Stimulated activated naive CD8-positive, alpha-beta T cell treated with anti-CD3 and anti-CD28 coated beads, Interleukin-15, Interleukin-2, amounts not matched to agents 100 ng/mL and 50 ng/mL, for 24 hours (primary cell): ENCODE measurements around the gene MRRF.
A peak's percentile ranks its signal among the peaks of the same experiment; 100 is the strongest.
"Not testable (repeated sequence)": the region's sequence is repeated elsewhere in the genome, so short reads cannot be mapped to it uniquely, and the experiment has no call there.

Source experiments
- H3K27ac Mint-ChIP-seq: one replicate; pipeline ENCODE4 v1.8.0; 2021; ENCODE audit warnings: mild to moderate bottlenecking, mixed read lengths
- H3K27me3 Mint-ChIP-seq: one replicate; pipeline ENCODE4 v1.8.0; 2021; ENCODE audit warnings: mixed read lengths
- H3K36me3 Mint-ChIP-seq: one replicate; pipeline ENCODE4 v1.8.0; 2021; ENCODE audit warnings: low read depth, mixed read lengths
- H3K4me1 Mint-ChIP-seq: one replicate; pipeline ENCODE4 v1.8.0; 2021; ENCODE audit warnings: low read depth, mixed read lengths
- H3K4me3 Mint-ChIP-seq: one replicate; pipeline ENCODE4 v1.8.0; 2021; ENCODE audit warnings: mild to moderate bottlenecking, mixed read lengths
- H3K9me3 Mint-ChIP-seq: one replicate; pipeline ENCODE4 v1.8.0; 2021; ENCODE audit warnings: mixed read lengths

MRRF gene

GRCh38 chr9:122346478-122347347 lies 82.0 kb downstream of the MRRF start:
- Mint-ChIP-seq H3K9me3 (no peaks in the 10 kb centered on the region), H3K27me3 (peaks cover 33% of the 10 kb centered on the region), H3K4me3 (peak overlapping the region; percentile 74), H3K36me3 (no peaks in the 10 kb centered on the region), H3K4me1 (peaks cover 22% of the 10 kb centered on the region), H3K27ac (peak overlapping the region; percentile 61)

- H3K4me1 Mint-ChIP-seq, result peaks cover 22% of the 10 kb centered on the region
- H3K9me3 Mint-ChIP-seq, result peaks cover 1% of the 10 kb centered on the region
- peak overlapping the region; percentile 61 for H3K27ac Mint-ChIP-seq
- H3K4me3 Mint-ChIP-seq, result peak overlapping the region; percentile 74
- no peaks in the 10 kb centered on the region for H3K36me3 Mint-ChIP-seq
- peaks cover 33% of the 10 kb centered on the region for H3K27me3 Mint-ChIP-seq
Measured at GRCh38 chr9:122347348-122348287, 82.9 kb downstream of the MRRF start.

- Mint-ChIP-seq H3K9me3 (peaks cover 4% of the 10 kb centered on the region), H3K36me3 (no peaks in the 10 kb centered on the region), H3K4me3 (no peak overlapping the region), H3K27ac (no peak overlapping the region), H3K4me1 (peaks cover 22% of the 10 kb centered on the region), H3K27me3 (peaks cover 33% of the 10 kb centered on the region)
Measured at GRCh38 chr9:122348288-122348777, 83.7 kb downstream of the MRRF start.

GRCh38 chr9:122348791-122349190 lies 84.1 kb downstream of the MRRF start:
- H3K4me1 Mint-ChIP-seq, result peaks cover 22% of the 10 kb centered on the region
- H3K9me3 Mint-ChIP-seq, result peaks cover 4% of the 10 kb centered on the region
- H3K36me3 Mint-ChIP-seq, result no peaks in the 10 kb centered on the region
- H3K27ac Mint-ChIP-seq, result no peak overlapping the region
- peak overlapping the region; percentile 11 for H3K4me3 Mint-ChIP-seq
- H3K27me3 Mint-ChIP-seq, result peaks cover 33% of the 10 kb centered on the region

- Mint-ChIP-seq H3K27ac (no peak overlapping the region), H3K4me3 (no peak overlapping the region), H3K4me1 (peaks cover 22% of the 10 kb centered on the region), H3K9me3 (peaks cover 4% of the 10 kb centered on the region), H3K36me3 (no peaks in the 10 kb centered on the region), H3K27me3 (peaks cover 33% of the 10 kb centered on the region)
Measured at GRCh38 chr9:122349201-122349600, 84.5 kb downstream of the MRRF start.

GRCh38 chr9:122350577-122351355 lies 86.1 kb downstream of the MRRF start:
- Mint-ChIP-seq H3K36me3 (no peaks in the 10 kb centered on the region), H3K9me3 (peaks cover 4% of the 10 kb centered on the region), H3K27ac (no peak overlapping the region), H3K27me3 (peaks cover 27% of the 10 kb centered on the region), H3K4me3 (no peak overlapping the region), H3K4me1 (peaks cover 22% of the 10 kb centered on the region)

GRCh38 chr9:122354536-122355199 lies 90.0 kb downstream of the MRRF start:
- Mint-ChIP-seq H3K27me3 (peaks cover 6% of the 10 kb centered on the region), H3K9me3 (peaks cover 15% of the 10 kb centered on the region), H3K4me1 (peaks cover 4% of the 10 kb centered on the region), H3K27ac (no peak overlapping the region), H3K4me3 (no peak overlapping the region), H3K36me3 (no peaks in the 10 kb centered on the region)

GRCh38 chr9:122355336-122355875 lies 90.7 kb downstream of the MRRF start:
- no peak overlapping the region for H3K4me3 Mint-ChIP-seq
- H3K27me3 Mint-ChIP-seq, result no peaks in the 10 kb centered on the region

GRCh38 chr9:122356627-122357026 lies 91.9 kb downstream of the MRRF start:
- Mint-ChIP-seq H3K27ac (no peak overlapping the region), H3K4me1 (no peaks in the 10 kb centered on the region), H3K9me3 (peaks cover 15% of the 10 kb centered on the region), H3K36me3 (no peaks in the 10 kb centered on the region), H3K4me3 (no peak overlapping the region), H3K27me3 (no peaks in the 10 kb centered on the region)

More at GRCh38 chr9:122355336-122355875, 90.7 kb downstream of the MRRF start:
- H3K9me3 Mint-ChIP-seq, result peaks cover 15% of the 10 kb centered on the region
- no peaks in the 10 kb centered on the region for H3K36me3 Mint-ChIP-seq
- no peaks in the 10 kb centered on the region for H3K4me1 Mint-ChIP-seq
- H3K27ac Mint-ChIP-seq, result no peak overlapping the region

GRCh38 chr9:122360891-122361290 lies 96.2 kb downstream of the MRRF start:
- Mint-ChIP-seq H3K4me3 (no peak overlapping the region), H3K9me3 (peaks cover 12% of the 10 kb centered on the region), H3K36me3 (no peaks in the 10 kb centered on the region), H3K4me1 (no peaks in the 10 kb centered on the region), H3K27me3 (no peaks in the 10 kb centered on the region), H3K27ac (peak overlapping the region; percentile 37)

GRCh38 chr9:122363131-122363530 lies 98.4 kb downstream of the MRRF start:
- H3K36me3 Mint-ChIP-seq, H3K27me3 Mint-ChIP-seq, H3K4me3 Mint-ChIP-seq, H3K4me1 Mint-ChIP-seq, H3K27ac Mint-ChIP-seq, H3K9me3 Mint-ChIP-seq: not testable (repeated sequence)

- Mint-ChIP-seq H3K27me3 (no peaks in the 10 kb centered on the region), H3K27ac (no peak overlapping the region), H3K4me3 (no peak overlapping the region), H3K4me1 (peaks cover 3% of the 10 kb centered on the region), H3K9me3 (peaks cover 3% of the 10 kb centered on the region), H3K36me3 (no peaks in the 10 kb centered on the region)
Measured at GRCh38 chr9:122364117-122364782, 99.6 kb downstream of the MRRF start.

GRCh38 chr9:122364783-122365150 lies 100.1 kb downstream of the MRRF start:
- H3K4me1 Mint-ChIP-seq, result peaks cover 3% of the 10 kb centered on the region
- H3K27me3 Mint-ChIP-seq, result no peaks in the 10 kb centered on the region
- peaks cover 3% of the 10 kb centered on the region for H3K9me3 Mint-ChIP-seq
- H3K36me3 Mint-ChIP-seq, result no peaks in the 10 kb centered on the region
- no peak overlapping the region for H3K27ac Mint-ChIP-seq
- no peak overlapping the region for H3K4me3 Mint-ChIP-seq
